Breast epithelium (tissue), 3 donors: Measurements from ENCODE around the gene BTBD7.

Source experiments
- POLR2AphosphoS5 ChIP-seq, 3 donors: sonication (generic); formaldehyde crosslinking; IDR thresholded peaks; one replicate each; pipeline ENCODE4 v1.6.1; 2017; ENCODE audit warnings: antibody characterized with exemption in 3 of 3
- TF ChIP-seq, protein P1 (sequence below), 3 donors: fragments of 450-650 bp; IDR thresholded peaks; one replicate each; pipeline ENCODE4 v1.5.1; 2016 to 2017; ENCODE audit warnings: antibody characterized with exemption in 3 of 3, mild to moderate bottlenecking in 3 of 3, moderate library complexity in 3 of 3

DNA sequence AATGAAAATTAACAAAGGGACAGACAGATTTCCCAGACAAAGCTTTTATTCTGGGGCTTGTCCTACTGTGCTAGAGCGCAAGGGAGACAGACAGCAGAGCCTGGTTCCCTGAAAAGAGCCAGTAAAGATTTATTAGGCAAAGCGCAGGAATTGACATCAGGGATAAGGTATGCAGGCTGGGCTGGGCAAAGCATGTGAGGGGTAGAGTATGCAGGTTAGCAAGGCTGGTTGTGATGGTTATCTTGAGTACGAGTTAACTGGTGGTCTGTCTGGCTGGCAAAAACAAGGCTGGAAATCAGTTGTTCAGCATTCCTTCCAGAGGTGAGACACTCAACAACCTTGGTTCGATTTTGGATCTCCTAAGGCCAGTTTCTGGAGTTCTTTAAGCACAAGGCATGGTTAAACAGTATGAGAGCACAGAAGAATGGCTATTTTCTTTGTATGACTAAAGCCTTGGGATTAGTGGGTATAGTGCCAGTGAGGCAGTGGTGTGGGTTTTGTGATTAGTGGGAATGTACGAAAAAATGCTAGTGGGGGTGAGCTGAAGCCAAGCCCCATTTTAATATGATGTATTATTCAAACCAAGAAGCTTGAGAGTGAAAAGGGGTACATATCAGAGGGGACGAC lies 30.9 kb downstream of the BTBD7 start:
- TF ChIP-seq, protein P1, sequence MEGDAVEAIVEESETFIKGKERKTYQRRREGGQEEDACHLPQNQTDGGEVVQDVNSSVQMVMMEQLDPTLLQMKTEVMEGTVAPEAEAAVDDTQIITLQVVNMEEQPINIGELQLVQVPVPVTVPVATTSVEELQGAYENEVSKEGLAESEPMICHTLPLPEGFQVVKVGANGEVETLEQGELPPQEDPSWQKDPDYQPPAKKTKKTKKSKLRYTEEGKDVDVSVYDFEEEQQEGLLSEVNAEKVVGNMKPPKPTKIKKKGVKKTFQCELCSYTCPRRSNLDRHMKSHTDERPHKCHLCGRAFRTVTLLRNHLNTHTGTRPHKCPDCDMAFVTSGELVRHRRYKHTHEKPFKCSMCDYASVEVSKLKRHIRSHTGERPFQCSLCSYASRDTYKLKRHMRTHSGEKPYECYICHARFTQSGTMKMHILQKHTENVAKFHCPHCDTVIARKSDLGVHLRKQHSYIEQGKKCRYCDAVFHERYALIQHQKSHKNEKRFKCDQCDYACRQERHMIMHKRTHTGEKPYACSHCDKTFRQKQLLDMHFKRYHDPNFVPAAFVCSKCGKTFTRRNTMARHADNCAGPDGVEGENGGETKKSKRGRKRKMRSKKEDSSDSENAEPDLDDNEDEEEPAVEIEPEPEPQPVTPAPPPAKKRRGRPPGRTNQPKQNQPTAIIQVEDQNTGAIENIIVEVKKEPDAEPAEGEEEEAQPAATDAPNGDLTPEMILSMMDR (IDR thresholded peaks at IDR 0.05) = no peak
- TF ChIP-seq POLR2AphosphoS5 (IDR thresholded peaks at IDR 0.05) = no peak
